HepG2 (cell line): ENCODE results near the gene BICDL2. TPM values are rescaled to one million over a fixed set of nuclear protein-coding genes. Genes with fewer than 3 reads are reported as not detected.
A peak's percentile ranks its signal among the peaks of the same experiment; 100 is the strongest.

Experiments
- CTCF ChIP-seq: sonication (generic); formaldehyde crosslinking; IDR thresholded peaks from 2 replicates; pipeline ENCODE4 v1.5.0; 2020; ENCODE audit warnings: mild to moderate bottlenecking, missing genetic modification reagents, moderate library complexity
- MLLT10 ChIP-seq: sonication (generic); formaldehyde crosslinking; IDR thresholded peaks from 2 replicates; pipeline ENCODE4 v1.4.0; 2020; ENCODE audit warnings: missing genetic modification reagents
- MXD1 ChIP-seq: sonication (generic); formaldehyde crosslinking; IDR thresholded peaks from 2 replicates; pipeline ENCODE4 v1.4.0; 2020; ENCODE audit warnings: mild to moderate bottlenecking, missing genetic modification reagents
- MYPOP ChIP-seq: sonication (generic); formaldehyde crosslinking; IDR thresholded peaks from 2 replicates; pipeline ENCODE4 v1.8.1; 2023; ENCODE audit warnings: mild to moderate bottlenecking, moderate library complexity, missing genetic modification reagents
- PAXIP1 ChIP-seq: sonication (generic); formaldehyde crosslinking; conservative IDR thresholded peaks from 2 replicates; pipeline ENCODE4 v1.4.0; 2020; ENCODE audit warnings: mild to moderate bottlenecking, missing genetic modification reagents, moderate library complexity
- SETDB1 ChIP-seq: sonication (generic); formaldehyde crosslinking; IDR thresholded peaks from 2 replicates; pipeline ENCODE4 v1.5.1; 2020; ENCODE audit warnings: missing genetic modification reagents, mild to moderate bottlenecking, borderline replicate concordance
- SMAD1 ChIP-seq: sonication (generic); formaldehyde crosslinking; IDR thresholded peaks from 2 replicates; pipeline ENCODE4 v1.4.0; 2020; ENCODE audit warnings: missing genetic modification reagents, low read depth, mild to moderate bottlenecking, borderline replicate concordance
- SMAD3 ChIP-seq: sonication (generic); formaldehyde crosslinking; IDR thresholded peaks from 2 replicates; pipeline ENCODE4 v1.4.0; 2020; ENCODE audit warnings: missing genetic modification reagents
- ZMYM4 ChIP-seq: sonication (generic); formaldehyde crosslinking; IDR thresholded peaks from 2 replicates; pipeline ENCODE4 v1.8.1; 2023; ENCODE audit warnings: mild to moderate bottlenecking, missing genetic modification reagents
- ZNF124 ChIP-seq: sonication (generic); formaldehyde crosslinking; IDR thresholded peaks from 2 replicates; pipeline ENCODE4 v1.4.0; 2020; ENCODE audit warnings: missing genetic modification reagents
- ZNF282 ChIP-seq: fragments of 450-650 bp; IDR thresholded peaks from 2 replicates; pipeline ENCODE4 v1.6.1; 2018; ENCODE audit not compliant: partially characterized antibody
- ZNF44 ChIP-seq: sonication (generic); formaldehyde crosslinking; IDR thresholded peaks from 2 replicates; pipeline ENCODE4 v1.5.1; 2020; ENCODE audit warnings: mild to moderate bottlenecking, missing genetic modification reagents
- ZNF609 ChIP-seq: sonication (generic); formaldehyde crosslinking; IDR thresholded peaks from 2 replicates; pipeline ENCODE4 v1.4.0; 2020; ENCODE audit warnings: mild to moderate bottlenecking, missing genetic modification reagents, borderline replicate concordance
- ZNF747 ChIP-seq: sonication (generic); formaldehyde crosslinking; IDR thresholded peaks from 2 replicates; pipeline ENCODE4 v1.8.1; 2023; ENCODE audit warnings: missing genetic modification reagents, mild to moderate bottlenecking, borderline replicate concordance
- ZSCAN25 ChIP-seq: sonication (generic); formaldehyde crosslinking; IDR thresholded peaks from 2 replicates; pipeline ENCODE4 v1.8.0; 2022; ENCODE audit warnings: mild to moderate bottlenecking, missing genetic modification reagents
- polyA plus RNA-seq, 8 experiments: library from polyadenylated mRNA; depleted of rRNA in 3 of 8; stranded (reverse) in 7 of 8; unstranded in 1 of 8; fragments of >200 nt; fragmentation: Illumina TruSeq in 4 of 8; extraction: Trizol in 4 of 8; gene quantifications; 2 replicates each; pipeline versions ENCODE4 v1.2.1 to v1.2.3, GENCODE V29; 2011 to 2016; ENCODE audit warnings: low read depth in 4 of 8, missing spikeins in 1 of 8, mixed read lengths in 1 of 8; ENCODE audit not compliant: insufficient read depth in 1 of 8
- total RNA-seq, 5 experiments: library from RNA; depleted of rRNA; stranded (reverse); fragments of >200 nt; fragmentation: Illumina TruSeq; extraction: Trizol; gene quantifications; 2 replicates each; pipeline ENCODE4 v1.2.3, GENCODE V29; 2016; ENCODE audit warnings: low read depth in 1 of 5

The BICDL2 gene
- total and polyA plus RNA-seq, 2 of the 13 experiments (the other 11 are each of a cell fraction or from before 2014, with no cell fraction given): 0.12 TPM; not detected in 1

DNA sequence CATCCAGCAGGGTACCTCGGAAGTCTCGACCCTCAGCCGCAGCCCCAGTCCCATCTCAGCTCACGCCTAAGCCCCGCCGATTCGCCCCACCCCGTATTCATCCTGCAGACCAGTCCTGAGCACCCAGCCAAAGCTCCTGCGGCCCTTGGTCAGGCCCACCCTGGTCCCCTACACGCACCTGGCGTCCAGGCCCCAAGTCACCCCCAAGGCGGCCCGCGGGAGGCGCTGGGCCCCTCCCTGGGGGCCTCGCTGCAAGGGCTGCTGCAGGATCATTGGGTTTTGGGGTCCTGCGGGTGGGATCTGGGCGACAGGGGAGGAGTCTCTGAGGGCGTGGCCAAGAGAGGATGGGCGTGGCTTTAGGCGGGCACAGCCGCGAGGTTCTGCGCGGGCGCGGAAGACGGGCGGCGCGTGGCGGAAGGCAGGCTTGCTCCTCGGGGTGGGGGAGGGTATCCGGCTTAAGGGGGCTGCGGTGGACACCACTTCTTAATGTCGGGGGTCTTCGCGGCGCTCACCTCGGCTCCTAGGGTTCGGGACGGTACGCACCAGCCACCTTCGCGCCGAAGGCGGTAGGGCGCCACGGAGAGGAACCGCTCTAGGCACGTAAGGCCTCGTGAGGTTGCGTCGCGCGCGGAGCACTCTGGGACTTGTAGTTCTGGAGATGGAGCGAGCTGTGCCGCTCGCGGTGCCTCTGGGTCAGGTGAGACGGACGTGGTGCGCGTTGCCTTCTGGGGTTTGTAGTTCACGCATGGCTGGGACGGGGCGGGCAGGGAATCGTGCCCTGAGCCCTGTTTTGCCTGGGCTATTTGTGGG is 12.9 kb downstream of the BICDL2 start, which contains the start of the genes HCFC1R1 and THOC6 (continued):
- no peak for TF ChIP-seq SETDB1 (CRISPR knock-in tag)
- peak; percentile 45; the same call in 1 of the 2 replicates for TF ChIP-seq ZNF44 (CRISPR knock-in tag)
- 0 out of 2 replicates have a peak, but pooled peaks have one; percentile 52 for TF ChIP-seq ZNF747 (CRISPR knock-in tag)
- peak; percentile 58; the same call in 1 of the 2 replicates for TF ChIP-seq ZSCAN25 (CRISPR knock-in tag)
- TF ChIP-seq MLLT10: no peak
- no peak; the same call in 1 of the 2 replicates for TF ChIP-seq PAXIP1 (CRISPR knock-in tag)
- TF ChIP-seq ZNF124 (CRISPR knock-in tag): peak; percentile 88
- no peak; the same call in 1 of the 2 replicates for TF ChIP-seq MYPOP (CRISPR knock-in tag)
- TF ChIP-seq ZNF609: peak; percentile 38; the same call in 1 of the 2 replicates
- TF ChIP-seq CTCF (CRISPR knock-in tag): peak; percentile 42; the same call in 1 of the 2 replicates
- TF ChIP-seq ZNF282: no peak
- TF ChIP-seq SMAD1 (CRISPR knock-in tag): 0 out of 2 replicates have a peak, but pooled peaks have one; percentile 65
- peak; percentile 24; the same call in 1 of the 2 replicates for TF ChIP-seq MXD1 (CRISPR knock-in tag)
- peak; percentile 56; the same call in 1 of the 2 replicates for TF ChIP-seq SMAD3 (CRISPR knock-in tag)
- no peak; the same call in 1 of the 2 replicates for TF ChIP-seq ZMYM4 (CRISPR knock-in tag)
